Fibroblast of skin of scalp (primary cell): ENCODE data around the gene NCMAP.
A peak's percentile ranks its signal among the peaks of the same experiment; 100 is the strongest.
"Not testable (repeated sequence)": the region's sequence is repeated elsewhere in the genome, so short reads cannot be mapped to it uniquely, and the experiment has no call there.

Experiments used
- DNase-seq: peaks from one replicate; pipeline ENCODE4 v3.0.0-alpha.2; 2013

NCMAP gene

GRCh38 chr1:24544239-24544638 lies 11.6 kb upstream of the NCMAP start:
- no peak for DNase-seq

GRCh38 chr1:24545662-24546061 lies 10.2 kb upstream of the NCMAP start:
- no peak for DNase-seq

- no peak for DNase-seq
Measured at GRCh38 chr1:24547195-24547594, 8.7 kb upstream of the NCMAP start.

- DNase-seq = no peak
Measured at GRCh38 chr1:24548070-24548469, 7.8 kb upstream of the NCMAP start.

GRCh38 chr1:24549210-24549609 lies 6.7 kb upstream of the NCMAP start:
- DNase-seq = not testable (repeated sequence)

- no peak for DNase-seq
Measured at GRCh38 chr1:24551290-24551959, 4.5 kb upstream of the NCMAP start.

- DNase-seq = no peak
Measured at GRCh38 chr1:24551960-24552571, 3.8 kb upstream of the NCMAP start.

GRCh38 chr1:24553931-24554330 lies 2.0 kb upstream of the NCMAP start:
- no peak for DNase-seq

- no peak for DNase-seq
Measured at GRCh38 chr1:24554714-24555113, 1.2 kb upstream of the NCMAP start.

GRCh38 chr1:24556414-24556795 lies 518 bp downstream of the NCMAP start:
- no peak for DNase-seq

GRCh38 chr1:24557220-24557619 lies 1.3 kb downstream of the NCMAP start:
- no peak for DNase-seq

GRCh38 chr1:24557711-24558131 lies 1.8 kb downstream of the NCMAP start:
- DNase-seq = no peak

GRCh38 chr1:24558455-24558854 lies 2.6 kb downstream of the NCMAP start:
- DNase-seq = no peak

- DNase-seq = peak; percentile 34
Measured at GRCh38 chr1:24558902-24559791, 3.3 kb downstream of the NCMAP start.

GRCh38 chr1:24560361-24560760 lies 4.5 kb downstream of the NCMAP start:
- DNase-seq = no peak

- DNase-seq = no peak
Measured at GRCh38 chr1:24562625-24563024, 6.7 kb downstream of the NCMAP start.

- no peak for DNase-seq
Measured at GRCh38 chr1:24564695-24565094, 8.8 kb downstream of the NCMAP start.

- DNase-seq = peak; percentile 35
Measured at GRCh38 chr1:24566236-24566867, 10.5 kb downstream of the NCMAP start.

GRCh38 chr1:24567792-24568388 lies 12.0 kb downstream of the NCMAP start:
- DNase-seq = peak; percentile 8

- DNase-seq = no peak
Measured at GRCh38 chr1:24568475-24568874, 12.6 kb downstream of the NCMAP start.

GRCh38 chr1:24570265-24571125 lies 14.6 kb downstream of the NCMAP start:
- DNase-seq = no peak

GRCh38 chr1:24572301-24572700 lies 16.4 kb downstream of the NCMAP start:
- DNase-seq = no peak
